K562 (cell line): ENCODE data around the gene LRRC3.

Source experiments
- TF ChIP-seq, protein P1 (sequence below): fragments of 450-650 bp; IDR thresholded peaks from 2 replicates; pipeline ENCODE4 v1.6.1; 2017; ENCODE audit warnings: antibody characterized with exemption, mild to moderate bottlenecking
- TF ChIP-seq, protein P2 (sequence below), 2 experiments: fragments of 450-650 bp; formaldehyde crosslinking in 1 of 2; IDR thresholded peaks; 2 replicates each; pipeline versions ENCODE4 v1.4.0 to v1.6.1; 2014 to 2020; ENCODE audit warnings: mild to moderate bottlenecking in 2 of 2, borderline replicate concordance in 1 of 2, low read depth in 1 of 2

DNA sequence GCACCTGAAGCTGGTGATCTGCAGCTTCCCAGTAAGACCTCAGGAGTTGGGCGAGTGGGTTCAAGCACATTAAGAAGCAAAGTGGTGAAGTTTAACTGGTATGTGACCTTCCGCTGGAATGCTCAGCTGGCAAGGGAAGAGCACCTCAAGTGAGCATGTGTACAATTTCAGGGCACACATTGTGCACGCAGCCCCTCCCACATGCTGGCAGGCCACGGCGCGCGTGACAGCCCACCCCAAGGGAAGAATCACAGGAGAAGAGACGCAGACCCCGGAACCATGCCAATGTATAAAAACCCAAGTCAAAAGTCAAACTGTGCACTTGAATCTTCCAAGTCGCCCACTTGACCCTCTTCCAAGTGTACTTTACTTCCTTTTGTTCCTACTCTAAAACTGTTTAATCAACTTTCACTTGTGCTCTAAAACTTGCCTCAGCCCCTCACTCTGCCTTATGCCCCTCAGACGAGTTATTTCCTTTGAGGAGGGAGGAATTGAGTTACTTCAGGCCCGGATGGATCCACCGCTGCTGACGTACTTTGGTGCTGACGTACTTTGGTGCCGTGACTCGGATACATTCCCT is 20.0 kb downstream of the LRRC3 start:
- TF ChIP-seq, protein P1, sequence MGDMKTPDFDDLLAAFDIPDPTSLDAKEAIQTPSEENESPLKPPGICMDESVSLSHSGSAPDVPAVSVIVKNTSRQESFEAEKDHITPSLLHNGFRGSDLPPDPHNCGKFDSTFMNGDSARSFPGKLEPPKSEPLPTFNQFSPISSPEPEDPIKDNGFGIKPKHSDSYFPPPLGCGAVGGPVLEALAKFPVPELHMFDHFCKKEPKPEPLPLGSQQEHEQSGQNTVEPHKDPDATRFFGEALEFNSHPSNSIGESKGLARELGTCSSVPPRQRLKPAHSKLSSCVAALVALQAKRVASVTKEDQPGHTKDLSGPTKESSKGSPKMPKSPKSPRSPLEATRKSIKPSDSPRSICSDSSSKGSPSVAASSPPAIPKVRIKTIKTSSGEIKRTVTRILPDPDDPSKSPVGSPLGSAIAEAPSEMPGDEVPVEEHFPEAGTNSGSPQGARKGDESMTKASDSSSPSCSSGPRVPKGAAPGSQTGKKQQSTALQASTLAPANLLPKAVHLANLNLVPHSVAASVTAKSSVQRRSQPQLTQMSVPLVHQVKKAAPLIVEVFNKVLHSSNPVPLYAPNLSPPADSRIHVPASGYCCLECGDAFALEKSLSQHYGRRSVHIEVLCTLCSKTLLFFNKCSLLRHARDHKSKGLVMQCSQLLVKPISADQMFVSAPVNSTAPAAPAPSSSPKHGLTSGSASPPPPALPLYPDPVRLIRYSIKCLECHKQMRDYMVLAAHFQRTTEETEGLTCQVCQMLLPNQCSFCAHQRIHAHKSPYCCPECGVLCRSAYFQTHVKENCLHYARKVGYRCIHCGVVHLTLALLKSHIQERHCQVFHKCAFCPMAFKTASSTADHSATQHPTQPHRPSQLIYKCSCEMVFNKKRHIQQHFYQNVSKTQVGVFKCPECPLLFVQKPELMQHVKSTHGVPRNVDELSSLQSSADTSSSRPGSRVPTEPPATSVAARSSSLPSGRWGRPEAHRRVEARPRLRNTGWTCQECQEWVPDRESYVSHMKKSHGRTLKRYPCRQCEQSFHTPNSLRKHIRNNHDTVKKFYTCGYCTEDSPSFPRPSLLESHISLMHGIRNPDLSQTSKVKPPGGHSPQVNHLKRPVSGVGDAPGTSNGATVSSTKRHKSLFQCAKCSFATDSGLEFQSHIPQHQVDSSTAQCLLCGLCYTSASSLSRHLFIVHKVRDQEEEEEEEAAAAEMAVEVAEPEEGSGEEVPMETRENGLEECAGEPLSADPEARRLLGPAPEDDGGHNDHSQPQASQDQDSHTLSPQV, result no peak
- TF ChIP-seq, protein P2, sequence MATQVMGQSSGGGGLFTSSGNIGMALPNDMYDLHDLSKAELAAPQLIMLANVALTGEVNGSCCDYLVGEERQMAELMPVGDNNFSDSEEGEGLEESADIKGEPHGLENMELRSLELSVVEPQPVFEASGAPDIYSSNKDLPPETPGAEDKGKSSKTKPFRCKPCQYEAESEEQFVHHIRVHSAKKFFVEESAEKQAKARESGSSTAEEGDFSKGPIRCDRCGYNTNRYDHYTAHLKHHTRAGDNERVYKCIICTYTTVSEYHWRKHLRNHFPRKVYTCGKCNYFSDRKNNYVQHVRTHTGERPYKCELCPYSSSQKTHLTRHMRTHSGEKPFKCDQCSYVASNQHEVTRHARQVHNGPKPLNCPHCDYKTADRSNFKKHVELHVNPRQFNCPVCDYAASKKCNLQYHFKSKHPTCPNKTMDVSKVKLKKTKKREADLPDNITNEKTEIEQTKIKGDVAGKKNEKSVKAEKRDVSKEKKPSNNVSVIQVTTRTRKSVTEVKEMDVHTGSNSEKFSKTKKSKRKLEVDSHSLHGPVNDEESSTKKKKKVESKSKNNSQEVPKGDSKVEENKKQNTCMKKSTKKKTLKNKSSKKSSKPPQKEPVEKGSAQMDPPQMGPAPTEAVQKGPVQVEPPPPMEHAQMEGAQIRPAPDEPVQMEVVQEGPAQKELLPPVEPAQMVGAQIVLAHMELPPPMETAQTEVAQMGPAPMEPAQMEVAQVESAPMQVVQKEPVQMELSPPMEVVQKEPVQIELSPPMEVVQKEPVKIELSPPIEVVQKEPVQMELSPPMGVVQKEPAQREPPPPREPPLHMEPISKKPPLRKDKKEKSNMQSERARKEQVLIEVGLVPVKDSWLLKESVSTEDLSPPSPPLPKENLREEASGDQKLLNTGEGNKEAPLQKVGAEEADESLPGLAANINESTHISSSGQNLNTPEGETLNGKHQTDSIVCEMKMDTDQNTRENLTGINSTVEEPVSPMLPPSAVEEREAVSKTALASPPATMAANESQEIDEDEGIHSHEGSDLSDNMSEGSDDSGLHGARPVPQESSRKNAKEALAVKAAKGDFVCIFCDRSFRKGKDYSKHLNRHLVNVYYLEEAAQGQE (IDR thresholded peaks at IDR 0.05; ENCODE audit: borderline replicate concordance), result no peak
- TF ChIP-seq, protein P2 (CRISPR knock-in tag; IDR thresholded peaks at IDR 0.05; ENCODE audit: low read depth), result no peak
